ENCODE results near the gene MMEL1. TPM values are rescaled to one million over a fixed set of nuclear protein-coding genes. Genes with fewer than 3 reads are reported as not detected.
A peak's percentile ranks its signal among the peaks of the same experiment; 100 is the strongest.

MMEL1 gene
- total RNA-seq, 3 donors from 2014 or later = 9.2 to 12.7 TPM; not detected in 1

DNA sequence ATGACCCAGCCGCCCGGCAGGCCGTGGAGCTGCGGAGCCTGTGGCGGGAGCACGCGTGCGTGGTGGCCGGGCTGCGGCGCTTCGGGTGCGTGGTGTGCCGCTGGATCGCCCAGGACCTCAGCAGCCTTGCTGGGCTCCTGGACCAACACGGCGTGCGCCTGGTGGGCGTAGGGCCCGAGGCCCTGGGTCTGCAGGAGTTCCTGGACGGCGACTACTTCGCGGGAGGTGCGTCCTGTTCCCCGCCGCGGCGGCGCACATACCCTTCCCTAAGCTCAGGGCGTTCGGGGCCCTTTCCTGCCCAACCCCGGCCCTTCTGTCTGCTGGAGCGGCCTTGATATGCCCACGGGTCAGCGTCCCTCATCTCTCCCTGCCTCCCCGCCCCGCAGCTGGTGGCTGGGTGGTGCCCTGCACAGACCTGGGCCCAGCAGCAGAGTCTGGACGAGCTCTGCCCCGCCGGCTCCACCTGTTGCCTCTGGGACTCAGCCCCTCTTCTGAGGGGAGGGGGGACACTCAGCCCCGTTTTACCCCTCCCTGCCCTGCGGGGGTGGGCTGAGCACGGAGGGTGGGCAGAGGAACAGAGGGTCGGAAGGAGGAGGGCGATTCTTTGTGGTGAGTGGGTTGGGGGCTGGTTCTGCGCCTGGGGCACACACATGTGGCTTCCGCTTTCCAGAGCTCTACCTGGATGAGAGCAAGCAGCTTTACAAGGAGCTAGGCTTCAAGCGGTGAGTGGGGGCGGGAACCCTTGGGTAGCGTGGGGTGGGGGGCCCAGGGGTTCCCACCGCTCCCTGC is 45.6 kb downstream of the MMEL1 start:
- Histone ChIP-seq H3K4me3 (peak overlapping the region; percentile 62 to 82 (median 76)), H3K4me1 (peaks cover 0 to 22% of the 10 kb centered on the region in 2 donors), H3K9me3 (no peaks in the 10 kb centered on the region), H3K27ac (peak overlapping the region; percentile 98), H3K36me3 (no peaks in the 10 kb centered on the region), H3K27me3 (no peaks in the 10 kb centered on the region)
- intact Hi-C loops (cut with DNase I; ENCODE audit: low total_unique reads) = no loop called here
- no peak for TF ChIP-seq POLR2AphosphoS5 (IDR thresholded peaks at IDR 0.05)
- TF ChIP-seq, protein P1, sequence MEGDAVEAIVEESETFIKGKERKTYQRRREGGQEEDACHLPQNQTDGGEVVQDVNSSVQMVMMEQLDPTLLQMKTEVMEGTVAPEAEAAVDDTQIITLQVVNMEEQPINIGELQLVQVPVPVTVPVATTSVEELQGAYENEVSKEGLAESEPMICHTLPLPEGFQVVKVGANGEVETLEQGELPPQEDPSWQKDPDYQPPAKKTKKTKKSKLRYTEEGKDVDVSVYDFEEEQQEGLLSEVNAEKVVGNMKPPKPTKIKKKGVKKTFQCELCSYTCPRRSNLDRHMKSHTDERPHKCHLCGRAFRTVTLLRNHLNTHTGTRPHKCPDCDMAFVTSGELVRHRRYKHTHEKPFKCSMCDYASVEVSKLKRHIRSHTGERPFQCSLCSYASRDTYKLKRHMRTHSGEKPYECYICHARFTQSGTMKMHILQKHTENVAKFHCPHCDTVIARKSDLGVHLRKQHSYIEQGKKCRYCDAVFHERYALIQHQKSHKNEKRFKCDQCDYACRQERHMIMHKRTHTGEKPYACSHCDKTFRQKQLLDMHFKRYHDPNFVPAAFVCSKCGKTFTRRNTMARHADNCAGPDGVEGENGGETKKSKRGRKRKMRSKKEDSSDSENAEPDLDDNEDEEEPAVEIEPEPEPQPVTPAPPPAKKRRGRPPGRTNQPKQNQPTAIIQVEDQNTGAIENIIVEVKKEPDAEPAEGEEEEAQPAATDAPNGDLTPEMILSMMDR (IDR thresholded peaks at IDR 0.05) = no peak
- no peak for TF ChIP-seq POLR2A (IDR thresholded peaks at IDR 0.05)
- DNase-seq (ENCODE audit: low spot score in 2 of 2) = no peak

DNA sequence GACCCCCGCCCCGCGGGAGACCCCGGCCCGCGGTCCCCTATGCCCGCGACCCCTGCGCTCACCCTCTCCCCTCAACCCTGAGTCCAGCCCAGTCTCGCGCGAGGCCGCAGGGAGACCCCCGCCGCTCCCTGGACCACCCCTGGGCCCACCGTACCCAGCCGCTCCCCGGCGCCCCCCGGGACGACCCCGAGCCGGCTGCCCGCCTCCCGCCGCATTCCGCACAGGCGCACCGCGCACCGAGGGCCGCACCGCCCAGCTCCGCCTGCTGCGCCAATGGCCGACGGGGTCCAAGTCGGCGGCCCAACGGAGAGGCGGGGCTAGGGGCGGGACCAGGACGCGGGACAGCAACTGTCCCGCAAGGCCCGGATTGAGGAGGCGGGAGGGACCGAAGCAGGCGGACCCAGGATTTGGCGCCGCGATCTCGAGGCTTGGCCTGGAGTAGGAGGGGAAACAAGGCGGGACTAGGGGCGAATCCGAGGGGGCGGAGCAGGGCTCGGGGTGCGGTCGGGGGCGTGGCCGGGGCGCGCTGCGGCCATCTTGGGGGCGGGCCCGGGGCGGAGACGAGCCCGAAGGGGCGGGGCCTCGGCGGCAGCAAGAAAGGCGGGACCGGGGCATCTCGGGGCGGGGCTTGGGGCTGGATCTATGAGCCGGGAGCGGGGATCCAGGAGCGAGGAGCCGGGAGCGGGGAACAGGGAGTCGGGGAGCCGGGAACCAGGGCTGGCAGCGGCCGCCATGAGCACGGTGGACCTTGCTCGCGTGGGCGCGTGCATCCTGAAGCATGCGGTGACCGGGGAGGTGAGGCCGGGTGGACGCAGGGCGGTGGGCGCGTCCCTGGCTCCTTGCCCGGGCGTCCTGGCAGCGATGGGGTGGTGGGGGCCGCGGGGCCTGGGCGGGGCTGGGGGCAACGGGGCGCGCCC is 46.4 kb downstream of the MMEL1 start, which contains the start of gene PRXL2B:
PRXL2B (plus strand) TSS at position 624 of the 917 bp plus-strand sequence; CDS start at position 733, 109 bp downstream.
- TF ChIP-seq POLR2A (IDR thresholded peaks at IDR 0.05) = no peak
- TF ChIP-seq, protein P1 (IDR thresholded peaks at IDR 0.05) = no peak
- TF ChIP-seq POLR2AphosphoS5 (IDR thresholded peaks at IDR 0.05) = peak; percentile 32 to 88 (median 80)
- peak within 1 kb of the TSS; percentile 98 for H3K27ac ChIP-seq
- H3K4me3 ChIP-seq = peak within 1 kb of the TSS; percentile 62 to 82 (median 76)
- H3K27me3 ChIP-seq = no peaks in the 10 kb centered on the region
- intact Hi-C loops (cut with DNase I; ENCODE audit: low total_unique reads) = no loop called here
- DNase-seq (ENCODE audit: low spot score in 2 of 2) = peak; percentile 99
- no peaks in the 10 kb centered on the region for H3K9me3 ChIP-seq
- peaks cover 0 to 22% of the 10 kb centered on the region in 2 donors for H3K4me1 ChIP-seq
- no peaks in the 10 kb centered on the region for H3K36me3 ChIP-seq

DNA sequence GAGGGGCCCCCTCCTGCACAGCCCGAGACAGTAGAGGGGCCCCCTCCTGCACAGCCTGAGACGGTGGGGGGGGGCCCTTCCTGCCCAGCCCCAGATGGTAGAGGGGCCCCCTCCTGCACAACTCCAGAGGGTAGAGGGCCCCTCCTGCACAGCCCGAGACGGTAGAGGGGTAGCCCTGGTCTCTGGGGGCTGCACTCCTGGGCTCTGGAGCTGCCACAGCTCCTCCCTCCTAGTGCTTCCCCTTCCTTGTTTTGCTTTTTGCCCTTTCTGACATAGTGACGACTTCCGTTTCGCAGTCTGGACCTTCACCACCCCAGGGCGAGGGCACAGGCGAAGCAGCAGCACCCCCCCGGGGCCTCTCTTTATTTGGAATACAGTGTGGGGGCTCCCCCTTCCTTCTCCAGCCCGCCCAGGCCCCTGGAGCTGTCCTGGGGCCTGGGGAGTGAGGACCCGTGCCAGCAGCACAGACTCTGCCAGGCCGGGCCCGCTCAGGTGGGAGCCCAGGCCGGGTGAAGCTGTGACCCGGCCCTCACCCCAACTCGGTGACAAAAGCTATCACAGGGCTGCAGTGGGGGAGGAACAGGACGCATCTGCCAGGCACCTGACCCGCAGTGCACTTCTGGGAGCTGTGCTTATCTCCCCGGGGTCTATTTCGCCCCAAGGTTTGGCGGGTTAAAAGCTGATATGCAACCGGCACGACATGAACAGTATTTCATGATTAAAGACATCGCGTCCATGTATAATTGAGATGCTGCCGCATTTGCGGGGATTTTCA is 47.3 kb downstream of the MMEL1 start:
- TF ChIP-seq POLR2AphosphoS5 (IDR thresholded peaks at IDR 0.05) (peak; percentile 16 to 79 (median 52)), POLR2A (IDR thresholded peaks at IDR 0.05) (peak; percentile 45)
- TF ChIP-seq, protein P1 (IDR thresholded peaks at IDR 0.05) = no peak
- H3K9me3 ChIP-seq = no peaks in the 10 kb centered on the region
- no peaks in the 10 kb centered on the region for H3K27me3 ChIP-seq
- no peaks in the 10 kb centered on the region for H3K36me3 ChIP-seq
- DNase-seq (ENCODE audit: low spot score in 2 of 2) = peak in 1 of 2 donors; percentile 69
- H3K4me3 ChIP-seq = peak overlapping the region; percentile 62 to 82 (median 76)
- H3K27ac ChIP-seq = peak overlapping the region; percentile 98
- peaks cover 0 to 22% of the 10 kb centered on the region in 2 donors for H3K4me1 ChIP-seq
- intact Hi-C loops (cut with DNase I; ENCODE audit: low total_unique reads) = no loop called here

DNA sequence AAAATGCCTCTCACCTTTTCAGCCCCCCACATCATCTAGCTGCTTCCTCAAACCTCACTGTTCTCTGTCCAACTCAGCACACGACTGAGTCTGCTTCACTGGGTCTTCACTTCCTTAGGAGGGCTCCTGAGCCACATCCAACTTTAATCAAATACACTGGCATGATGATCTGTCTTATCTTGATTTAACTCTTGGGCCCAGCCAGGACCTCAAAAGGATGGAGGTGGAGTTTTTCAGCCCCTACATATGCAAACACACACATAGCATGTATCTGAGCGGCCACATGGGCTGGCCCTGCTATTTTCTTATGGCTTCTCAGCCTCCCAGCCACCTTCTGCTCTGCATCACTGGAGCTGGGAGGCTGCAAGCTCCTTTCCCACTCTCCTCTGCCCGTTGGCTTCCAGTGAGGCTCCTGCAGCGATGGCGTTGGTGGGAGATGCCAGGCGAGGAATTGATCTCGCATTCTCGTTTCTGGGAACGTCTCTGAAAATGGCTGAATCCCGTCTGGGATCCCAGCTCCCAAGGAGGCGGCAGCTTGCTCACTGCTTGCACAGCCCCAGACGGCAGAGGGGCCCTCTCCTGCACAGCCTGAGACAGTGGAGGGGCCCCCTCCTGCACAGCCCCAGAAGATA is 48.0 kb downstream of the MMEL1 start:
- H3K27ac ChIP-seq = peak overlapping the region; percentile 98
- DNase-seq (ENCODE audit: low spot score in 2 of 2) = no peak
- peaks cover 0 to 22% of the 10 kb centered on the region in 2 donors for H3K4me1 ChIP-seq
- intact Hi-C loops (cut with DNase I; ENCODE audit: low total_unique reads) = no loop called here
- peak overlapping the region; percentile 62 to 82 (median 76) for H3K4me3 ChIP-seq
- TF ChIP-seq, protein P1 (IDR thresholded peaks at IDR 0.05) = no peak
- TF ChIP-seq POLR2A (IDR thresholded peaks at IDR 0.05) (no peak), POLR2AphosphoS5 (IDR thresholded peaks at IDR 0.05) (no peak)
- H3K9me3 ChIP-seq = no peaks in the 10 kb centered on the region
- no peaks in the 10 kb centered on the region for H3K36me3 ChIP-seq
- H3K27me3 ChIP-seq = no peaks in the 10 kb centered on the region
